Measurements from ENCODE around the gene SIM2.

DNA sequence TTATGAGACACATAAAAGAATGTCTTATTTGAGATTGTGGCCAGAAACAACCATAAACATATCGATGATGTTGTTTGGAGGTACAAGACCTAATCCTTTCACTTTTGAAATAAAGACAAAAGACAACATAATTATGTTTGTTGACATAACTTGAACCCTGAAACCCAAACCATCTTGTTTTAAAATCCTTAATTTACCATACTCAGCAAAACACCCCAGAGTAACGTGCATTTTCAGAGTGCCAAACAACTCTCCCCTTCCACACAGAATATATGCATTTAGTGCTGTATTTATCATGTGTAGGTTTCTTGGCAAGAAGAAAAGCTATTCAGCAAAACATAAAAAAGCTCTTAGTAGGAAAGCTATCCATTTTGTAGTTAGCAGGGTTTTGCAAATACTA, 17.5 kb downstream of the SIM2 start:
- TF ChIP-seq, protein P1, sequence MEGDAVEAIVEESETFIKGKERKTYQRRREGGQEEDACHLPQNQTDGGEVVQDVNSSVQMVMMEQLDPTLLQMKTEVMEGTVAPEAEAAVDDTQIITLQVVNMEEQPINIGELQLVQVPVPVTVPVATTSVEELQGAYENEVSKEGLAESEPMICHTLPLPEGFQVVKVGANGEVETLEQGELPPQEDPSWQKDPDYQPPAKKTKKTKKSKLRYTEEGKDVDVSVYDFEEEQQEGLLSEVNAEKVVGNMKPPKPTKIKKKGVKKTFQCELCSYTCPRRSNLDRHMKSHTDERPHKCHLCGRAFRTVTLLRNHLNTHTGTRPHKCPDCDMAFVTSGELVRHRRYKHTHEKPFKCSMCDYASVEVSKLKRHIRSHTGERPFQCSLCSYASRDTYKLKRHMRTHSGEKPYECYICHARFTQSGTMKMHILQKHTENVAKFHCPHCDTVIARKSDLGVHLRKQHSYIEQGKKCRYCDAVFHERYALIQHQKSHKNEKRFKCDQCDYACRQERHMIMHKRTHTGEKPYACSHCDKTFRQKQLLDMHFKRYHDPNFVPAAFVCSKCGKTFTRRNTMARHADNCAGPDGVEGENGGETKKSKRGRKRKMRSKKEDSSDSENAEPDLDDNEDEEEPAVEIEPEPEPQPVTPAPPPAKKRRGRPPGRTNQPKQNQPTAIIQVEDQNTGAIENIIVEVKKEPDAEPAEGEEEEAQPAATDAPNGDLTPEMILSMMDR (IDR thresholded peaks at IDR 0.05) = no peak
- TF ChIP-seq POLR2A (IDR thresholded peaks at IDR 0.05) = no peak
